H1 (cell line): ENCODE data around the gene ELFN1. TPM values are rescaled to one million over a fixed set of nuclear protein-coding genes. Genes with fewer than 3 reads are reported as not detected.

Source experiments
- CTCF ChIA-PET: fragments of 300-600 bp; sonication (Branson Sonifier 250); formaldehyde crosslinking; loops from one replicate; lab custom pipeline; 2021; ENCODE audit not compliant: partially characterized antibody; lab: Charles Lee
- POLR2A ChIA-PET: fragments of 300-600 bp; sonication (Branson Sonifier 250); formaldehyde crosslinking; loops from one replicate; lab custom pipeline; 2021; ENCODE audit warnings: inconsistent platforms; ENCODE audit not compliant: partially characterized antibody; lab: Charles Lee
- DNase-seq, 2 experiments: peaks; one replicate each; pipeline versions ENCODE4 v3.0.0 to v3.0.0-alpha.2; 2010 to 2022; ENCODE audit warnings: low spot score in 2 of 2, low read depth in 1 of 2, mixed read lengths in 1 of 2
- FAIRE-seq: peaks from 2 replicates; lab custom pipeline; 2011; peaks lifted over from hg19 to GRCh38; lab: Jason Lieb, UNC
- H2AFZ ChIP-seq: 2 replicates; pipeline ENCODE4 v1.8.1; 2012; ENCODE audit warnings: low read length, inconsistent platforms
- H2AK5ac ChIP-seq: 2 replicates; pipeline ENCODE4 v1.6.1; 2013; ENCODE audit warnings: low read depth, low read length
- H2BK120ac ChIP-seq: replicated peaks from 2 replicates; pipeline ENCODE3; 2013; ENCODE audit warnings: low read depth, low read length, inconsistent platforms
- H2BK12ac ChIP-seq: 2 replicates; pipeline ENCODE4 v1.6.1; 2013; ENCODE audit warnings: low read depth, low read length
- H2BK15ac ChIP-seq: 2 replicates; pipeline ENCODE4 v1.6.1; 2013; ENCODE audit warnings: low read length
- H2BK20ac ChIP-seq: 2 replicates; pipeline ENCODE4 v1.6.1; 2013; ENCODE audit warnings: low read length
- H2BK5ac ChIP-seq: 2 replicates; pipeline ENCODE4 v1.6.1; 2013; ENCODE audit warnings: low read depth, low read length
- H3K14ac ChIP-seq: 2 replicates; pipeline ENCODE4 v1.6.1; 2013; ENCODE audit warnings: inconsistent platforms; ENCODE audit not compliant: insufficient read length
- H3K18ac ChIP-seq: 2 replicates; pipeline ENCODE4 v1.6.1; 2013; ENCODE audit warnings: low read length; ENCODE audit errors: extremely low read depth
- H3K23ac ChIP-seq: 2 replicates; pipeline ENCODE4 v1.6.1; 2013; ENCODE audit warnings: inconsistent platforms; ENCODE audit not compliant: insufficient read length
- H3K23me2 ChIP-seq: 2 replicates; pipeline ENCODE4 v1.6.1; 2013; ENCODE audit warnings: low read depth, low read length
- H3K27ac ChIP-seq: 2 replicates; pipeline ENCODE4 v1.6.1; 2011; ENCODE audit warnings: low read depth, low read length, inconsistent platforms
- H3K27me3 ChIP-seq, 4 experiments: replicated peaks in 1 of 4; 1 replicate in 1 of 4; 2 replicates in 3 of 4; pipeline versions ENCODE4 v1.6.1 to v1.8.1; 2011 to 2013; ENCODE audit warnings: low read length in 3 of 4, mild to moderate bottlenecking in 3 of 4, inconsistent platforms in 2 of 4, mixed read lengths in 2 of 4, moderate library complexity in 1 of 4; ENCODE audit not compliant: control insufficient read depth in 3 of 4, insufficient read depth in 3 of 4; ENCODE audit errors: extremely low read depth in 1 of 4
- H3K36me3 ChIP-seq, 4 experiments: 2 replicates each; pipeline versions ENCODE4 v1.6.1 to v1.8.1; 2011 to 2013; ENCODE audit warnings: mild to moderate bottlenecking in 4 of 4, low read length in 3 of 4, moderate library complexity in 2 of 4, control low read depth in 1 of 4, inconsistent platforms in 1 of 4; ENCODE audit not compliant: insufficient read depth in 4 of 4, control insufficient read depth in 2 of 4
- H3K4ac ChIP-seq: replicated peaks from 2 replicates; pipeline ENCODE3; 2013; ENCODE audit warnings: low read length, low read depth, mixed read lengths, inconsistent platforms; ENCODE audit not compliant: insufficient read length
- H3K4me1 ChIP-seq, 4 experiments: replicated peaks in 1 of 4; 1 replicate in 1 of 4; 2 replicates in 3 of 4; pipeline versions ENCODE4 v1.6.1 to v1.8.1; 2011 to 2013; ENCODE audit warnings: low read length in 3 of 4, inconsistent platforms in 2 of 4, mixed read lengths in 1 of 4; ENCODE audit not compliant: insufficient read depth in 4 of 4, control insufficient read depth in 3 of 4
- H3K4me2 ChIP-seq, 2 experiments: 2 replicates each; pipeline versions ENCODE4 v1.6.1 to v1.8.1; 2011 to 2013; ENCODE audit warnings: low read depth in 2 of 2, low read length in 2 of 2, control low read depth in 1 of 2, inconsistent platforms in 1 of 2, mild to moderate bottlenecking in 1 of 2; ENCODE audit not compliant: insufficient read depth in 1 of 2
- H3K4me3 ChIP-seq, 4 experiments: fragments of 200-600, 300-600 bp in 1 of 4; sonication (generic), shearing (Covaris generic), sonication (Bioruptor Twin) in 1 of 4; 2 replicates each; pipeline versions ENCODE4 v1.5.1 to v1.8.1; 2011 to 2016; ENCODE audit warnings: low read length in 4 of 4, low read depth in 3 of 4, control low read depth in 2 of 4, inconsistent platforms in 2 of 4, mild to moderate bottlenecking in 2 of 4, mixed read lengths in 1 of 4, moderate library complexity in 1 of 4; ENCODE audit not compliant: insufficient read depth in 2 of 4; ENCODE audit errors: extremely low read depth in 1 of 4
- H3K56ac ChIP-seq: replicated peaks from 2 replicates; pipeline ENCODE3; 2013; ENCODE audit warnings: low read depth, mild to moderate bottlenecking, mixed read lengths, low read length, inconsistent platforms; ENCODE audit not compliant: insufficient read length
- H3K79me1 ChIP-seq: 2 replicates; pipeline ENCODE4 v1.6.1; 2013; ENCODE audit warnings: low read depth, low read length, control low read depth
- H3K79me2 ChIP-seq, 2 experiments: 2 replicates each; pipeline versions ENCODE4 v1.6.1 to v1.8.1; 2012 to 2013; ENCODE audit warnings: low read length in 2 of 2, mild to moderate bottlenecking in 2 of 2, inconsistent platforms in 1 of 2; ENCODE audit not compliant: insufficient read depth in 2 of 2, control insufficient read depth in 1 of 2
- H3K9ac ChIP-seq, 4 experiments: replicated peaks in 1 of 4; 1 replicate in 1 of 4; 2 replicates in 3 of 4; pipeline versions ENCODE4 v1.6.1 to v1.8.1; 2011 to 2013; ENCODE audit warnings: low read depth in 3 of 4, low read length in 3 of 4, control low read depth in 2 of 4, mild to moderate bottlenecking in 2 of 4, moderate library complexity in 2 of 4, inconsistent platforms in 1 of 4; ENCODE audit errors: extremely low read depth in 1 of 4
- H3K9me3 ChIP-seq, 2 experiments: 2 replicates each; pipeline versions ENCODE4 v1.6.1 to v1.8.1; 2012 to 2013; ENCODE audit warnings: mild to moderate bottlenecking in 2 of 2, moderate library complexity in 2 of 2, control low read depth in 1 of 2, inconsistent platforms in 1 of 2, low read depth in 1 of 2, low read length in 1 of 2, mixed read lengths in 1 of 2; ENCODE audit not compliant: insufficient read depth in 2 of 2
- H4K20me1 ChIP-seq, 2 experiments: replicated peaks in 1 of 2; 2 replicates each; pipeline versions ENCODE3 to v1.8.1; 2011 to 2013; ENCODE audit warnings: inconsistent platforms in 2 of 2, low read length in 2 of 2, mild to moderate bottlenecking in 1 of 2; ENCODE audit not compliant: insufficient read depth in 2 of 2, control insufficient read depth in 1 of 2
- H4K5ac ChIP-seq: 2 replicates; pipeline ENCODE4 v1.6.1; 2013; ENCODE audit warnings: low read length, low read depth, mixed read lengths, inconsistent platforms; ENCODE audit not compliant: insufficient read length
- H4K8ac ChIP-seq: 2 replicates; pipeline ENCODE4 v1.8.0; 2013; ENCODE audit warnings: mild to moderate bottlenecking, moderate library complexity, low read length, inconsistent platforms; ENCODE audit not compliant: insufficient read depth; ENCODE audit errors: extremely low read depth
- H4K91ac ChIP-seq: replicated peaks from 2 replicates; pipeline ENCODE3; 2013; ENCODE audit warnings: low read length, mixed read lengths, inconsistent platforms; ENCODE audit not compliant: insufficient read length
- ATF2 ChIP-seq: IDR thresholded peaks from 2 replicates; pipeline ENCODE4 v1.6.1; 2012; ENCODE audit warnings: low read length, inconsistent platforms
- E2F6 ChIP-seq: IDR thresholded peaks from 2 replicates; pipeline ENCODE4 v1.6.1; 2012; ENCODE audit warnings: inconsistent platforms
- KDM5A ChIP-seq: fragments of 200-600 bp; IDR thresholded peaks from 2 replicates; pipeline ENCODE4 v1.7.1; 2012; ENCODE audit warnings: mild to moderate bottlenecking, low read length, inconsistent platforms, mixed read lengths
- NANOG ChIP-seq: IDR thresholded peaks from 2 replicates; pipeline ENCODE4 v1.6.1; 2011; ENCODE audit warnings: low read length, low read depth, mild to moderate bottlenecking, inconsistent platforms; ENCODE audit not compliant: insufficient read depth, poor library complexity, severe bottlenecking
- POLR2A ChIP-seq, 2 experiments: IDR thresholded peaks; 1 replicate in 1 of 2; 2 replicates in 1 of 2; pipeline ENCODE4 v1.6.1; 2011; ENCODE audit warnings: low read depth in 2 of 2, low read length in 2 of 2, mild to moderate bottlenecking in 2 of 2; ENCODE audit errors: control extremely low read depth in 1 of 2
- SIN3A ChIP-seq, 2 experiments: IDR thresholded peaks in 1 of 2; conservative IDR thresholded peaks in 1 of 2; 2 replicates each; pipeline ENCODE4 v1.6.1; 2011 to 2012; ENCODE audit warnings: low read length in 2 of 2, improper control_type of control experiment in 1 of 2, low read depth in 1 of 2, mild to moderate bottlenecking in 1 of 2
- SIX5 ChIP-seq: IDR thresholded peaks from 2 replicates; pipeline ENCODE4 v1.6.1; 2011; ENCODE audit warnings: mild to moderate bottlenecking, low read depth, low read length
- TBP ChIP-seq: IDR thresholded peaks from 2 replicates; pipeline ENCODE4 v1.6.1; 2011; ENCODE audit warnings: low read depth, low read length, improper control_type of control experiment
- WGBS, 2 experiments: shearing (Covaris generic) in 1 of 2; methylation state at CpG; one replicate each; pipeline versions ENCODE4 v1.1.6 to v1.1.7; 2013 to 2015; ENCODE audit warnings: low lambda C conversion rate in 2 of 2, mixed read lengths in 2 of 2, inconsistent platforms in 1 of 2, low coverage in 1 of 2, missing lambda C conversion rate in 1 of 2; ENCODE audit not compliant: insufficient replicate concordance in 2 of 2, insufficient coverage in 1 of 2, insufficient read length in 1 of 2; ENCODE audit errors: extremely low coverage in 1 of 2, missing lambda C conversion rate in 1 of 2; 5-methylcytosine and 5-hydroxymethylcytosine counted together
- polyA plus RNA-seq, 7 experiments: library from polyadenylated mRNA; depleted of rRNA in 3 of 7; stranded (reverse) in 5 of 7; unstranded in 2 of 7; fragments of >200 nt in 5 of 7; fragments of 200-250 nt in 2 of 7; gene quantifications; 1 replicate in 5 of 7; 2 replicates in 1 of 7; 4 replicates in 1 of 7; pipeline versions ENCODE4 v1.2.1 to v1.2.3, GENCODE V29; 2011 to 2013; ENCODE audit warnings: missing spikeins in 2 of 7, mixed read lengths in 2 of 7
- total RNA-seq: library from RNA; stranded (reverse); fragmentation: NEBNext Ultra II Directional; extraction: Animal tissue kit (Norgen Biotek cat#: 25700); gene quantifications from 2 replicates; pipeline ENCODE4 v1.2.1, GENCODE V29; 2021

ELFN1 gene
- total and polyA plus RNA-seq, 2 of the 8 experiments (the other 6 are each of a cell fraction or from before 2014, with no cell fraction given), result 2.0 to 4.5 TPM

GRCh38 chr7:1744296-1745017 lies 74.4 kb downstream of the ELFN1 start:
- peaks cover 0 to 2% (median 0%) of the 10 kb centered on the region in 4 experiments; a peak in 1 of 7 replicates for H3K4me1 ChIP-seq
- H2AK5ac ChIP-seq, result no peak overlapping the region
- no peak overlapping the region for H3K4me3 ChIP-seq
- DNase-seq (no peak), FAIRE-seq (no peak)
- H3K56ac ChIP-seq, result no peak overlapping the region
- no peaks in the 10 kb centered on the region for H3K27me3 ChIP-seq
- H2BK20ac ChIP-seq, result no peak overlapping the region
- no peaks in the 10 kb centered on the region for H3K36me3 ChIP-seq
- H3K14ac ChIP-seq, result no peak overlapping the region
- no peaks in the 10 kb centered on the region for H3K9me3 ChIP-seq
- H3K79me1 ChIP-seq, result no peaks in the 10 kb centered on the region
- 94% methylated on average over 40 of the region's 56 CpGs; no CpG with 5 or more reads in 1 of the 2 experiments for WGBS, 2 experiments
- CTCF ChIA-PET, result interaction anchor here (0.6 kb wide), 1 partner anchor 8 kb away, joined by 3 read pairs; no protein-coding TSS in a partner anchor
- H2BK15ac ChIP-seq, result no peak overlapping the region; the same call in 1 of the 2 replicates
- no peak overlapping the region for H4K5ac ChIP-seq
- H3K9ac ChIP-seq, result no peak overlapping the region
- H2BK12ac ChIP-seq, result 0 out of 2 replicates have a peak overlapping the region, but pooled peaks have one; percentile 39
- no peak overlapping the region for H2BK120ac ChIP-seq
- H3K23ac ChIP-seq, result no peak overlapping the region
- H4K8ac ChIP-seq, result no peak overlapping the region
- no peak overlapping the region for H3K27ac ChIP-seq
- POLR2A ChIA-PET, result no interaction called here
- H2AFZ ChIP-seq, result no peak overlapping the region
- H3K79me2 ChIP-seq, result no peaks in the 10 kb centered on the region
- no peak overlapping the region for H3K4me2 ChIP-seq
- H4K20me1 ChIP-seq, result peaks cover 0 to 2% of the 10 kb centered on the region in 2 experiments
- H3K23me2 ChIP-seq, result no peaks in the 10 kb centered on the region
- H4K91ac ChIP-seq, result no peak overlapping the region
- H2BK5ac ChIP-seq, result no peak overlapping the region
- no peak overlapping the region for H3K4ac ChIP-seq
- no peak overlapping the region for H3K18ac ChIP-seq
- TF ChIP-seq E2F6, result no peak
- no peak for TF ChIP-seq ATF2
- TF ChIP-seq SIX5, result no peak
- no peak for TF ChIP-seq SIN3A (conservative IDR thresholded peaks at IDR 0.05 in 1 of 2, IDR thresholded peaks at IDR 0.05 in 1 of 2; ENCODE audit: low read depth in 1 of 2, low read length in 2 of 2)
- no peak for TF ChIP-seq TBP
- no peak for TF ChIP-seq NANOG
- TF ChIP-seq KDM5A, result no peak
- no peak for TF ChIP-seq POLR2A (IDR thresholded peaks at IDR 0.05; ENCODE audit: control extremely low read depth in 1 of 2, low read depth in 2 of 2, low read length in 2 of 2)
